T-helper 1 cell (primary cell): ENCODE results near the gene TUBA4B.
"Not testable (repeated sequence)": the region's sequence is repeated elsewhere in the genome, so short reads cannot be mapped to it uniquely, and the experiment has no call there.

Experiments used
- DNase-seq, 5 donors: peaks; one replicate each; pipeline ENCODE4 v3.0.0-alpha.2; 2012 to 2020

Gene TUBA4B

GRCh38 chr2:219277703-219278654 is 24.9 kb downstream of the TUBA4B start:
- DNase-seq: peak; percentile 44 to 69 (median 60)

GRCh38 chr2:219278655-219279150 is 25.7 kb downstream of the TUBA4B start:
- DNase-seq: no peak

GRCh38 chr2:219279151-219279915 is 26.3 kb downstream of the TUBA4B start, which contains the start of gene DNAJB2:
DNAJB2 (plus strand) TSS chr2:219279366; CDS start chr2:219279834, 468 bp downstream.
- DNase-seq: peak; percentile 97 to 99 (median 98)

GRCh38 chr2:219279916-219280516 is 27.0 kb downstream of the TUBA4B start:
- no peak for DNase-seq

- DNase-seq: no peak
These were observed 27.6 kb downstream of the TUBA4B start for GRCh38 chr2:219280651-219281050.

GRCh38 chr2:219281588-219281987 is 28.5 kb downstream of the TUBA4B start:
- no peak for DNase-seq

GRCh38 chr2:219282375-219282774 is 29.3 kb downstream of the TUBA4B start:
- no peak for DNase-seq

- DNase-seq: no peak
These were observed 30.0 kb downstream of the TUBA4B start for GRCh38 chr2:219282943-219283581.

- no peak for DNase-seq
These were observed 31.7 kb downstream of the TUBA4B start for GRCh38 chr2:219284501-219285372.

- DNase-seq: no peak
These were observed 32.3 kb downstream of the TUBA4B start for GRCh38 chr2:219285373-219285735.

- DNase-seq: no peak
These were observed 32.9 kb downstream of the TUBA4B start for GRCh38 chr2:219285894-219286425.

- no peak for DNase-seq
These were observed 33.5 kb downstream of the TUBA4B start for GRCh38 chr2:219286436-219287115.

- DNase-seq: not testable (repeated sequence)
These were observed 34.0 kb downstream of the TUBA4B start for GRCh38 chr2:219287116-219287440.

GRCh38 chr2:219287580-219288265 is 34.7 kb downstream of the TUBA4B start:
- no peak for DNase-seq

GRCh38 chr2:219289195-219289536 is 36.1 kb downstream of the TUBA4B start:
- DNase-seq: no peak

- no peak for DNase-seq
These were observed 36.7 kb downstream of the TUBA4B start for GRCh38 chr2:219289537-219290361.

GRCh38 chr2:219290381-219291171 is 37.5 kb downstream of the TUBA4B start:
- no peak for DNase-seq

GRCh38 chr2:219291394-219291793 is 38.4 kb downstream of the TUBA4B start:
- no peak for DNase-seq
